NCI-H146 (cell line): ENCODE data around the gene MAP2K3.
A peak's percentile ranks its signal among the peaks of the same experiment; 100 is the strongest.

Experiments
- DNase-seq: peaks from one replicate; lab custom pipeline; 2025; lab: John Stamatoyannopoulos, UW

The MAP2K3 gene

GRCh38 chr17:21284319-21285163 lies at the start of gene MAP2K3:
Gene MAP2K3, plus strand, starts transcription at chr17:21284711. Its CDS starts 210 bp downstream, at chr17:21284921.
- peak; percentile 100 for DNase-seq

GRCh38 chr17:21235921-21236320 lies 48.6 kb upstream of the MAP2K3 start:
- no peak for DNase-seq

DNA sequence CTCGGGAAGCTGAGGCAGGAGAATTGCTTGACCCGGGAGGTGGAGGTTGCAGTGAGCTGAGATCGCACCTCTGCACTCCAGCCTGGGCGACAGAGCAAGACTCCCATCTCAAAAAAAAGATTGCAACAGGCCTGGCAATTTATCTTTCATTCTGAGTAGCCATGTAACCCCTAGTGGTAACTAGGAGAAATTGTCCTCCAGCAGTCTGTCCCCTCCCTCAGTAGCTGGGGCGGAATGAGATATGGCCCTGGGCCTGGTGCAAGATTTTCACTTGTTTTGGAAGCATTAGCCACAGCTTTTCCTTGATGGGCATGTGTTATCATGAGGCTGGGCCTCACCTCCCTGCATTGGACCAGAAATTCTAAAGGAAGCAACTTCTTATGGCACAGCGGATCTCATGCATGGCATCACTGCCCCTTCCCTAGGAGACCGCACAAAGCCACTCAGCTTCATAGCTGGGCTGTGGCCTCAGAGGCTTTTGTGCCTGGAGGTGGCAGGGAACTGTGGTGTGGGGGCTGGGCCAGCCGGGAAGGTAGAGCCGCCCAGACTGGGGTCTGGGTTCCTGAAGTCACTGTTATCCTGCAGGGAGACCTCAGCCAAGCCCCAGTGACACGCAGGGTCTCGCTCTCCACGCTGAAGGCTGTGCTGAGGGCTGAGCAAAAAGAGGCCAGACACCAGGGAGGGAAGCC lies 44.7 kb upstream of the MAP2K3 start:
- DNase-seq, result peak; percentile 29

- DNase-seq, result no peak
Observed at GRCh38 chr17:21240369-21241055, 44.0 kb upstream of the MAP2K3 start.

DNA sequence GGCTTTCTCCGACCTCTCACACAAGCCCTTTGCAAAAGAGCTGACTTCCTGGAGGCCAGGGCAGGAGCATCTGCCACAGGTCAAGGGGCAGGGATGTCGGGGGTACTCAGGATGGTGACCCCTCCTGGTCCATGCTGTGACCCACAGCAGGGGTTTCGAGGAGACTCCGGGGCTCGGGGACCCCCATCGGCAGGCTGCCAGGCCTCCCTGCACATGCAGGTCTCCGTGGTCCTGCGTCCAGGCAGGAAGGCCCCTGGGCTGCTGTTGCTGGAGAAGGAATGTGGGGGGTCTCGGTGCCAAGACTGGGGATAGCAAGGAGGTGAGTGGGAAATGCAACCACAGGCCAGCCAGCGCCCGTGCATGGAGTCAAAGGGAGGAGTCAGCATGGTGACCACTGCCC lies 42.9 kb upstream of the MAP2K3 start:
- DNase-seq, result no peak

DNA sequence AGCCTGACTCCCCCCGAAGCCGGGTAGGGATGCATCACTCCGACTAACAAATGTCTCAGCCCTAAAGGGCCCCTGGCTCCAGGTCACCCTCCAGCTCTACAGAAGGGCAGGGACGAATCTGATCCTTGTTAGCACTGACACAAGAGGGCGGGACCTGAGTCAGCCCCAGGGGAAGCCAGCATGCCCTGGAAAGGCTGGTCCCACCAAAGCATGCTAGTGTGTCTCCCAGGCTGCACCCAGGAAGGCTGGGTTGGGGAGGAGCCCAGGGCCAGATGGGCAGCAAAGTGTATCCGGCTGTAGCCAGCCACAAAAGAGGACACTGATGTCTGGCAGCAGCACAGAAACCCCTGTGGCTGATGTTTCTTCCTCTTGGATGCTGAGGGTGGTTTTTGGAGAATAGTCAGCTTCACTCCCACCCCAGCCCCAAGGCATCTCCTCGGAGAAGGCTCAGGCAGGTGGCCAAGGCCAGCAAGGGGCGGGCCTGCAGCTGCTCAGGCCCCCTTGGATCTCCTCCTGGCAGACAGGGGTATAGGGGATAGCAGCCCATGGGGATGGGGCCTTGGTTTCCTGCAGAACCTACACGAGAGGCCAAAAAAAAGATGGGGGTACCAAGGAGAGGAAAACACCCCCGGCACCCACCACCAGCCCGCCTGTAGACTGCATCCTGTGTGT lies 42.3 kb upstream of the MAP2K3 start:
- no peak for DNase-seq

- no peak for DNase-seq
Observed at GRCh38 chr17:21242780-21243515, 41.6 kb upstream of the MAP2K3 start.

DNA sequence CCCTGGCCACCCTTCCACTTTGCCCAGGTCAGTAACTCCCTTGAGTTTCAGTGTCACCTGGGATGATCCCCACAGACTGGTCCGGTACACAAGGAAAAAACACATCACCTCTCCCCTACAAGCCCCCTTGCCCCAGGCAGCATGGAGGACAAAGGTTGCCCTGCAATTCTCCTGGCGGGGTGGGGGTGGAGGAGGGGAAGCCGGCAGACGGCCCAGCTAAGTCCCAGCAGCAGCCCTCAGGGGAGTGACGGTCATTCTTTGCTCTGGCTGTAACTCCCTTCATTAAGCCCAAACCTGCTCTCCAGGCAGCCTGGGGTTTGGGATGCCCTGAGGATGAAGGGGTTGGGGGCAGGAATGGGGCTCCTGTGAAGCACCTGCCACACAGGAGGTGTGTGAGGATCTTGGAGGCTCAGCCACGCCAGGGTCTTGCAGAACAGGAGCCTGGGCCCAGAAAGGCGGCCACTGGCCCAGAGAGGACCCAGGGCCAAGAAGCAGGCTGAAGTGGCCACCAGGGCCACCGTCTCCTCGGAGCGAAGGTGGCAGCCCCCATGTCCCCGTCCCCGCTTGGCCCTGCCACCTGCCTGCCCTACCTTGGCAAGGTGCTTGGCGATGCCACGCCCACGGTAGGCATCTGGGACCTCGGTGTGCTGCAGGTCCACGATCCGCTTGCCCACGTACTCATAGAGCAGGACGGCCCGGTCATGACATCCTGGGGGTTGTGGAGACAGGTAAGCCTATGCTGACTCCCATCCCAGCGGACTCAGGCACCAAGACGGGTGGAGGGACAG lies 40.8 kb upstream of the MAP2K3 start:
- no peak for DNase-seq

- DNase-seq, result peak; percentile 23
Observed at GRCh38 chr17:21245639-21246084, 38.8 kb upstream of the MAP2K3 start.

- no peak for DNase-seq
Observed at GRCh38 chr17:21246698-21247097, 37.8 kb upstream of the MAP2K3 start.

GRCh38 chr17:21247552-21248258 lies 36.8 kb upstream of the MAP2K3 start:
- DNase-seq, result no peak

DNA sequence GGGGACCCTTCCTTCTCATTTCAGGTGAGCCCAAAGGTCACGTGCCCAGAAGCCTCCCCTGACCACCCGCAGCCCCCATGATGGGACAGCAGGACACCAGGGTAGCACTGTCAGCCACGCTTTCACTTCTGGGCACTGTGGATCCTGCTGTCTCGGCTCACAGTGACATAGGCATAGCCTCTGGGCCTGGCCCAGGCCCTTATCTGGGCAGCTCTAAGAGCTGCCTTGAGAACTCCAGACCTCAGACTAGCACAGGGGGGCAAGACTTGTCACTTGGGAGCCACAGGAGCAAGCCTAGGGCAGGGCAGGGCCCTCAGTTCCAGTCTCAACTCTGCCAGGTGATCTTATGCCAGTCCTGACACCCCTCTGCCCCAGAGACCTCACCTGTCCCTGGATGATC lies 36.0 kb upstream of the MAP2K3 start:
- DNase-seq, result no peak

- no peak for DNase-seq
Observed at GRCh38 chr17:21249086-21249795, 35.3 kb upstream of the MAP2K3 start.

DNA sequence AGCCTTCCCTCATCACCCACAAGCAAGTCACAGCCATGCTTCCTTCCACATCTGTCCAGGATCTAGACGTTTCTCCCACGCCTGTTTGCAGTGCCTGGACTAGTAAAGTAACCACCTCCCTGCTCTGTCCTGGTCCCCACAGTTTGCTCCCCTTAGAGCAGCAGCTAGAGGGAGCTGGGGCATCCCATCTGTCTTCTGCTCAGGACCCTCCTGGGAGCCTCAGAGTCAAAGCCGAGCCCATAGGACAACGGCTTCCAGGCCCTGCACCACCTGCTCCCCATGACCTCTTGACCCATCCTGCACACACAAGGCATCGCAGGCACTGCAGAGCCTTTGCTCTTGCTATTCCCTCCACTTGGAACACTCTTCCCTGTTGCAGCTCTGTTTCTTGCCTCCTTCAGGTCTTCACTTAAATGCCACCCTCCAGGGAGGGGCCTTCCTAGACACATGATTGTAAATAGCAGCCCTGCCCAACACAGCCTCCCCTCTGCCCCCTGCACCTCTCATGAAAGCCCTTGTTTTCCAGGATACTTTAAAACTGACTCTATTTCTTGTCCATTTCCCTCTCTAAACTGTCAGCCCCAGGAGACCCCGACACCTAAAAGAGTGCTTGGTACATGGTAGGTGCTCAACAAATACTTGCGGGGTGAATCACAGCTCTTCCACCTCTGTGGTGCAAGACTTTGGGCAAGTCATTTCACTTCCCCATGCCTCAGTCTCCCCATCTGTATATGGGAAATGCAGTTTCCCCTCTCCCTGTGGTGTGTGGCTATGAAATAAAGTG lies 34.4 kb upstream of the MAP2K3 start:
- DNase-seq, result no peak

GRCh38 chr17:21250854-21251253 lies 33.7 kb upstream of the MAP2K3 start:
- DNase-seq, result no peak

DNA sequence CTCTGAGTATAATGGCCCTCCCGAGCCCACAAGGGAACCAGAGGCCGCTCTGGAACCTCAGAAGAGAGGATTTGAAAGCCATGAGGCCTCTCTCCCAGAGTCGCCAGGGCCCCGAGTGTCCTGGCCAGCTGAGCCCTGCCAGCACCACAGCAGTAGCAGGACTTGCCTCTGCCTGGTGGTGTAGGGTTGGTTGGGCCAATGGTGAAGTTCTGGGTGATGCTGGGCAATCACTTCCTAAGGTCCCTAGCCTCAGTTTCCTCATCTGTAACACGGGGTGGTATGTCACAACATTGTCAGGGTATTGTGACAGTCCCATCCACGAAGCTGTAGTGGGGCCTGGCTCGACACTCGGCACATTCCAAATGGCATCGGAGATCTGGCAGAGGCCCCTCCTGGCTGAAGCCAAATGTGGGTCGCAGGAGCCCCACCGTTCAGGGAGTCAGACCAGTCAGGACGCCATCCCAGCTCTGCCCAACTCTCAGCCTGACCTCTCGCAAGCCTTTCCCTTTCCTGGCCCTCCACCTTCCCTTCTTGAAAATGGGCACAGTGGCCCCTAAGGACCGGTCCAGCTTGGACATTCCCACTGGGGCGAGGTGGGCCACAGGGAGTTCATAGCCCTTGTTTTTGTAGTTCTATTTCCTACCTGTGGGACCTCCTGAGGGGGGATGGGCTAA lies 33.0 kb upstream of the MAP2K3 start:
- no peak for DNase-seq

- DNase-seq, result no peak
Observed at GRCh38 chr17:21252289-21252795, 32.2 kb upstream of the MAP2K3 start.
